B cell (primary cell): ENCODE measurements around the gene EPHB1.

Experiments used
- CTCF ChIP-seq: fragments of 200-600 bp; IDR thresholded peaks from one replicate; pipeline ENCODE4 v1.8.0; 2022; ENCODE audit warnings: antibody characterized with exemption, mild to moderate bottlenecking
- EZH2 ChIP-seq: IDR thresholded peaks from 2 replicates; pipeline ENCODE4 v1.6.1; 2012; ENCODE audit warnings: borderline replicate concordance, low read depth, mild to moderate bottlenecking, moderate library complexity, low read length; ENCODE audit not compliant: insufficient read depth, poor library complexity, severe bottlenecking

- TF ChIP-seq CTCF (no peak), EZH2 (no peak)
Observed at GRCh38 chr3:134959516-134959915, 164.5 kb downstream of the EPHB1 start.
